Endothelial cell (in vitro differentiated cells): Measurements from ENCODE around the gene COMMD10. TPM values are rescaled to one million over a fixed set of nuclear protein-coding genes. Genes with fewer than 3 reads are reported as not detected.

ENCODE experiments used
- DNase-seq: peaks from one replicate; pipeline ENCODE4 v3.0.0; 2021; ENCODE audit warnings: low spot score
- H3K27ac Mint-ChIP-seq: one replicate; pipeline ENCODE4 v1.8.0; 2021; ENCODE audit warnings: mixed read lengths, inconsistent platforms; ENCODE audit not compliant: unreplicated experiment
- H3K27me3 Mint-ChIP-seq: one replicate; pipeline ENCODE4 v1.8.0; 2021; ENCODE audit warnings: mild to moderate bottlenecking, moderate library complexity, mixed read lengths, inconsistent platforms; ENCODE audit not compliant: unreplicated experiment
- H3K36me3 Mint-ChIP-seq: one replicate; pipeline ENCODE4 v1.8.0; 2021; ENCODE audit warnings: mild to moderate bottlenecking, low read depth, mixed read lengths, inconsistent platforms; ENCODE audit not compliant: unreplicated experiment
- H3K4me1 Mint-ChIP-seq: one replicate; pipeline ENCODE4 v1.8.0; 2021; ENCODE audit warnings: mild to moderate bottlenecking, mixed read lengths, inconsistent platforms; ENCODE audit not compliant: unreplicated experiment
- H3K4me3 Mint-ChIP-seq: one replicate; pipeline ENCODE4 v1.8.0; 2021; ENCODE audit warnings: mild to moderate bottlenecking, mixed read lengths, inconsistent platforms; ENCODE audit not compliant: unreplicated experiment
- H3K9me3 Mint-ChIP-seq: one replicate; pipeline ENCODE4 v1.8.0; 2021; ENCODE audit warnings: mixed read lengths, inconsistent platforms; ENCODE audit not compliant: unreplicated experiment
- CTCF ChIP-seq: fragments of 200-600 bp; sonication (generic); IDR thresholded peaks from one replicate; pipeline ENCODE4 v1.5.0; 2021; ENCODE audit warnings: antibody characterized with exemption; ENCODE audit not compliant: unreplicated experiment
- total RNA-seq: library from RNA; stranded (reverse); fragmentation: NEBNext Ultra II Directional; extraction: Animal tissue kit (Norgen Biotek cat#: 25700); gene quantifications from one replicate; pipeline ENCODE4 v1.2.1, GENCODE V29; 2021; ENCODE audit not compliant: unreplicated experiment

COMMD10 gene
- total RNA-seq, 1 donor from 2014 or later: 27.8 TPM

- peak; percentile 9 for DNase-seq
- H3K27me3 Mint-ChIP-seq: no peaks in the 10 kb centered on the region
- no peaks in the 10 kb centered on the region for H3K36me3 Mint-ChIP-seq
- H3K9me3 Mint-ChIP-seq: no peaks in the 10 kb centered on the region
- no peak overlapping the region for H3K4me3 Mint-ChIP-seq
- H3K27ac Mint-ChIP-seq: no peak overlapping the region
- peak; percentile 85 for TF ChIP-seq CTCF
- H3K4me1 Mint-ChIP-seq: peaks cover 3% of the 10 kb centered on the region
Observed at GRCh38 chr5:116137544-116138378, 52.9 kb downstream of the COMMD10 start.

GRCh38 chr5:116142495-116142894 is 57.7 kb downstream of the COMMD10 start:
- no peak for DNase-seq

GRCh38 chr5:116144103-116144502 is 59.3 kb downstream of the COMMD10 start:
- no peak overlapping the region for H3K27ac Mint-ChIP-seq
- H3K4me3 Mint-ChIP-seq: no peak overlapping the region
- H3K9me3 Mint-ChIP-seq: no peaks in the 10 kb centered on the region
- H3K4me1 Mint-ChIP-seq: no peaks in the 10 kb centered on the region
- TF ChIP-seq CTCF: no peak
- DNase-seq: no peak
- no peaks in the 10 kb centered on the region for H3K36me3 Mint-ChIP-seq
- H3K27me3 Mint-ChIP-seq: no peaks in the 10 kb centered on the region

More at GRCh38 chr5:116142495-116142894, 57.7 kb downstream of the COMMD10 start:
- peak; percentile 64 for TF ChIP-seq CTCF
- Mint-ChIP-seq H3K4me1 (peaks cover 3% of the 10 kb centered on the region), H3K27ac (no peak overlapping the region), H3K27me3 (no peaks in the 10 kb centered on the region), H3K9me3 (no peaks in the 10 kb centered on the region), H3K4me3 (no peak overlapping the region), H3K36me3 (no peaks in the 10 kb centered on the region)

DNA sequence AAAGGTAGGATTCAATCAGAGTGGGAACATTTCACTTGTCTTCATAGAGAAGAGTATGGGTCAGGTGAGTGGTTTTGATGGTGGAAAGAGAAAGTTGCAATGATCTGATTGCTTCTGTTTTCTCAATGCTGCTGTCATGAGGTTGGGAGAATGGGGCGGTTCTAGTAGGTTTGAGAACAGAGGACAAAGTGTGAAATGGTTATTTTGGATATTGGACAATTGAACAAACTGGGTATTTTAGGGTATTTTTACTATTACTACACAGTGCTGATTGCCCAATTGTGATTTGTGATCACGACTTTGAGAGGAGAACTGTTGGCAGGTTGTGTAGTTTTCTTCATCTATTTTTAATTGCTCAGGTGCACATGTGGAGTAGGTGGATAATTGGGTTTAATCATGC is 60.2 kb downstream of the COMMD10 start:
- no peaks in the 10 kb centered on the region for H3K27me3 Mint-ChIP-seq
- no peak overlapping the region for H3K4me3 Mint-ChIP-seq

More for the DNA sequence above, 60.2 kb downstream of the COMMD10 start:
- Mint-ChIP-seq H3K36me3 (no peaks in the 10 kb centered on the region), H3K9me3 (no peaks in the 10 kb centered on the region), H3K4me1 (no peaks in the 10 kb centered on the region), H3K27ac (no peak overlapping the region)
- TF ChIP-seq CTCF: no peak
- DNase-seq: no peak
